HEK293T (cell line): ENCODE data around the gene ADSS2.

ENCODE experiments used
- ARNT ChIP-seq: fragments of 450-650 bp; IDR thresholded peaks from 2 replicates; pipeline ENCODE4 v1.6.1; 2017; ENCODE audit warnings: mild to moderate bottlenecking
- BHLHE40 ChIP-seq: fragments of 450-650 bp; IDR thresholded peaks from 2 replicates; pipeline ENCODE4 v1.6.1; 2016; ENCODE audit warnings: mild to moderate bottlenecking, moderate library complexity, borderline replicate concordance
- CTBP1 ChIP-seq: fragments of 450-650 bp; IDR thresholded peaks from 2 replicates; pipeline ENCODE4 v1.6.1; 2016; ENCODE audit warnings: borderline replicate concordance
- ELF4 ChIP-seq: fragments of 450-650 bp; IDR thresholded peaks from 2 replicates; pipeline ENCODE4 v1.6.1; 2017; ENCODE audit warnings: antibody characterized with exemption
- FOXK2 ChIP-seq: fragments of 450-650 bp; IDR thresholded peaks from 2 replicates; pipeline ENCODE4 v1.6.1; 2016; ENCODE audit warnings: mild to moderate bottlenecking
- FOXM1 ChIP-seq: fragments of 450-650 bp; IDR thresholded peaks from 2 replicates; pipeline ENCODE4 v1.6.1; 2017; ENCODE audit warnings: mild to moderate bottlenecking, borderline replicate concordance
- HDGF ChIP-seq: fragments of 450-650 bp; IDR thresholded peaks from 2 replicates; pipeline ENCODE4 v1.6.1; 2017; ENCODE audit warnings: antibody characterized with exemption, borderline replicate concordance
- PKNOX1 ChIP-seq: fragments of 450-650 bp; IDR thresholded peaks from 2 replicates; pipeline ENCODE4 v1.6.1; 2016
- SP1 ChIP-seq: fragments of 450-650 bp; IDR thresholded peaks from 2 replicates; pipeline ENCODE4 v1.6.1; 2017

GRCh38 chr1:244461245-244462071, 9.7 kb upstream of the ADSS2 start, which contains the start of gene CATSPERE:
- no peak for TF ChIP-seq FOXK2
- TF ChIP-seq BHLHE40 = no peak
- no peak for TF ChIP-seq PKNOX1
- TF ChIP-seq HDGF = peak; percentile 100
- no peak; the same call in 1 of the 2 replicates for TF ChIP-seq ELF4
- TF ChIP-seq CTBP1 = no peak
- TF ChIP-seq ARNT = no peak
- no peak for TF ChIP-seq SP1
- TF ChIP-seq FOXM1 = no peak
